Measurements from ENCODE around the gene PROC. TPM values are rescaled to one million over a fixed set of nuclear protein-coding genes. Genes with fewer than 3 reads are reported as not detected.

PROC gene
- total RNA-seq, 1 donor from 2014 or later = under 0.01 TPM

DNA sequence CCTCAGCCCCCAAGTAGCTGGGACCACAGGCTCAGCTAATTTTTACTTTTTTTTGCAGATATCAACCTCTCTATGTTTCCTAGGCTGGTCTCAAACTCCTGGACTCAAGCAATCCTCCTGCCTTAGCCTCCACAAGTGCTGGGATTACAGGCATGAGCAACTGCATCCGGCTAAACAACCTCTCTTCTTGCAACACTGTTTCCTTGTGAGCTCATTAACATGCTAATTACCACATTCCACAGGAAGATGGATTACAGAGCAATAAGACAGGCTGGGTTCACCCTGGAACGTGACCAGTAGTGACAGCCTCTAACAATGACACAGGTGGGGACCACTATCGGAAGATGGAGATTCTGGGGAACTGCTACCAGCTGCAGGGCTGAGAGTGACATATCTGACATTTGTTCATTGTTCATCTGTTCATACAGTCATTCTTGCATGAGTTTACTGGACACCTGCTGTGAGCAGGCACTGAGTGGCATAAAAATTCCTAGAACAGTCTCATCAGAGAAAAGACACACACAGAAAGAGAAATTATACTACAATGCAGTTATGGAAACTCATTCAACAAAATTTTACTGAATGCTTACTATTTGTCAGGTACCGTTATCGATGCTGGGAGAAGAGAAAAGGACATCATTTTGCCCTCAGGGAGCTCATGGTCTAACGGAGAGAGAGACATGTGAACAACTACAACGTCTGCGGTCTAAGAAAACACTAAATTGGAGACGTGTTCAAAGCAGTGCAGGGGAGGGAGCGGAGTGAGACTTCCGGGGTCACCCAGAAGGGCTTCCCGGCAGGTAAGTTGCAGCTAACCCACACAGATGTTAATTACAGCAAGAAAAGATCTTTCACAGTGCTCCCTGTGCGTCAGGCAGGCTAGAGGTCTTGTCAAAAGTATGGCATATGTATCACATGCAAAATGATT is 37.6 kb downstream of the PROC start:
- DNase-seq (ENCODE audit: low read depth in 2 of 2) = no peak

DNA sequence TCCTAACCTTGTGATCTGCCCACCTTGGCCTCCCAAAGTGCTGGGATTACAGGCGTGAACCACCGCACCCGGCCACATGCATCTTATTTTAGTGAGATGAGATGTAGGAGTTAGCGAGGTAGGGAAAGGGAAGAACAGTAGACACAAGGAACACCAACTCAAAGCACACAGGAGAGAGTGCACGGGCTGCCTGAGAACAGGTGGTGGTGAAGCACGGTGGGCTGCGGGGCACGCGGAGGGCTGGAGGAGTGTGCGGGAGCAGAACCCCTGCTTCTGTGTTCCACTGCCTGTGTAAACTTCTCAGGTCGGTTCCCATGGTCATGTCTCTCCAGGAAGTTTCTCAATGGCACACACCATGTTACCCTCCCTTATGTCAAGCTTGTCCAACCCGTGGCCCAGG is 38.7 kb downstream of the PROC start:
- no peak for DNase-seq (ENCODE audit: low read depth in 2 of 2)

DNA sequence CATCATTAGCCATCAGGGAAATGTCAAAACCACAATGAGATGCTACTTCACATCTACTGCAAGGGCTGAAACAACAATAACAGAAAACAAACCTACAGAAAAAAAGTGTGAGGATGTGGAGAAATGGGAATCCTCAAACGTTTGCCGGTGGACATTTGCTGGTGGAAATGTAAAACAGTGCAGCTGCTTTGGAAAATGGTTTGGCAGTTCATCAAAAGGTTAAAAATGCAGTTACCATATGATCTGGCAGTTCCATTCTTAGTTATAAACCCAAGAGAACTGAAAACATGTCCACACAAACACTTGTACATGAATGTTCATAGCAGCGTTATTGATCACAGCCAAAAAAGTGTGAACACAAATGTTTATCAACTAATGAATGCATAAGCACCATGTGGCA is 44.2 kb downstream of the PROC start:
- DNase-seq (ENCODE audit: low read depth in 2 of 2) = no peak

DNA sequence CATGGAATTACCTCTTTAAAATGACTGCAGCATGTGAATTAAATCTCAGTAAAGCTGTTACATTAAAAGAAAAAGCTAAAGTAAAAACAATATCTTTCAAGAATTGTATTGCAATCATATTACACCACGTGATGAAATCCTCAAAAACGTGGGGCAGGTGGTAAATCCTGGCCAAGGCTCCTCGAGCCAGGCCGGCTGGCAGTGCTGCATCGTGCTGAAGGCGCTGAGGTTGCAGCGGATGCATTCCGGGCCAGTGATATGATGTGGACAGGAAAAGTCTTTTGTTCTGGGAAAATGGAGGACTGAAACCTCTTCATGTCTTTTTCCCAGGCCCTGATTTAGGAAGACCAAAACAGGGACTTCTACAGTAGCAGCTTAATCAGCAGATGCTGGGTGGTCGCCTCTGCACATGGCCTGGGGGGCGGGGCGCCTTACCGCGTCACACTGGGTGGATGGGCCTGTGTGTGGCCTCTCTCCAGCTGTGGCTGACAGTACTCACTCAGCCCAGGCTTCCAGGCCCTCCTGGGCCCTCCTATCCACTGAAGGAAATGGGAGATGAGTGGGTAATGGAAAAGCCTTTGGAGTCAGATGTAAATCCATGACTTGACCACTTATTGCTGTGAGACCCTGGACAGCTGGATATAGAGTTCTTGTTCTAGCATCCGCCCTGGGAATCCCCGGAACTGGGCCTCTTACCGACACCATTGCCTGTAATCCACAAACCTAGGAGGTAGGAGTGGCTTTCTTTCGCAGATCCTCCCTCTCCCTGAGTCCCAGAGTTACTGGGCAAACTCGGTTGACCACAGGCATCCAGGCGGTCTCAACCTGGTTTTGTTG is 45.1 kb downstream of the PROC start:
- no peak for DNase-seq (ENCODE audit: low read depth in 2 of 2)

DNA sequence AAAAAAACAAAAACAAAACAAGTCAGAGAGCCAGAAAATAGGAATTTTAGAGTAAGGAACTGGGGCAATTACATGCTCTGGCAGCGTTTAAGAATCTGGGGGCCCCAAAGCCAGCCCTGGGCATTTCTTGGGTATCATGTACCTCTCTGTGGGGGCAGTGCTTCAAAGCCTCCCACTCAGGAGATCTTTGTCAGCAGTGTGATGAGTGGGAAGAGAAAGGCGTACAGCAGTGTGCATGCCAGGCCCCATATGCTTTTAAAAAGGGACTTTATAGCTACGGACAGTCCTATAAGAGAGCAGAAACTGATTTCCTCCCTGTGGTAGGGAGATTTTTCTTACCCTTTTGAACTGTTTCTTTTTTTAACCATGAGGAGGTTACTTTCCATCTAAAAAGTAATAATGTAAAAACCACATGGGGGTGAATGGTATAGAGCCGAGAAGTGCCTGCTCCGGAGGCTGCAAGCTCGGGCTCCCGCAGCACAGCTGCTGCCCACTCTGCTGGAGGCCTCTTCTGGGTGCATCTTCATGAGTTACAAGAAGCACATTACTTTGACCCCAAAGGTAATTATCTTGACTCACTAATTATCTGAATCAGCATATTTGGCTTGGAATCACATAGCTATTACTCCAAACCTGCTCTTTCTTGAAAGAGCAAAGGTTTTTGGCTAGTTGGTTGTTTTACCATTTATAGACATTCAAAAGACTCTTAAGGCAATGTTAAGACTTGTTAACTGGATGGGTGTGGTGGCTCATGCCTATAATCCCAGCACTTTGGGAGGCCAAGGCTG is 46.4 kb downstream of the PROC start:
- DNase-seq (ENCODE audit: low read depth in 2 of 2) = no peak

DNA sequence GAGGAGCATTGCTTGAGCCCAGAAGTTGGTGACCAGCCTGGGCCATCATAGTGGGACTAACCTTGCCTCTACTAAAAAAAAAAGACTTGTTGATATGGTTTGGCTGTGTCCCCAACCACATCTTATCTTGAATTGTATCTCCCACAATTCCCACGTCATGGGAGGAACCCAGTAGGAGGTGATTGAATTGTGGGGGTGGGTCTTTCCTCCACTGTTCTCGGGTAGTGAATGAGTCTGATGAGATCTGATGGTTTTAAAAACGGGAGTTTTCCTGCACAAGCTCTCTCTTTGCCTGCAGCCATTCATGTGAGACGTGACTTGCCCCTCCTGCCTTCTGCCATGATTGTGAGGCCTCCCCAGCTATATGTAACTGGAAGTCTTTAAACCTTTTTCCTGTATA is 47.0 kb downstream of the PROC start:
- no peak for DNase-seq (ENCODE audit: low read depth in 2 of 2)

DNA sequence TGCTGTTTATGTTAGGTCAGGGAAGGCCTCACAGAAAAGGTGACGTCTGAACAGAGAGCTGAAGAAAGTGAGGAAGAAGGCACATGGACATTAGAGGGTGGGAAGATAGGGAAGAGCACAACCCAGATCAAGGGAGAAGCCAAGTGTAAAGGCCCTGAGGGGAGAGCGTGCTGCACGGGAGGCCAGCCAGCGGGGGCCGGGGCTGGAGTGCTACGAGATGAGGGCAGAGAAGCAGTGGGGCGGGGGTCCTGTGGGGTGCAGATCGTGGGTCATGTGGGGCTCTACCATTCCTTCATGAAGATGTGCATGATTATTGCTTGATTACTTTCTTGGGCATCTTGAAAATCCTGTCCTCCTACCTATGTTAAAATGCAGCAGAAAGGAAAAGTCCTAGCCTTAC is 50.8 kb downstream of the PROC start:
- DNase-seq (ENCODE audit: low read depth in 2 of 2) = no peak

DNA sequence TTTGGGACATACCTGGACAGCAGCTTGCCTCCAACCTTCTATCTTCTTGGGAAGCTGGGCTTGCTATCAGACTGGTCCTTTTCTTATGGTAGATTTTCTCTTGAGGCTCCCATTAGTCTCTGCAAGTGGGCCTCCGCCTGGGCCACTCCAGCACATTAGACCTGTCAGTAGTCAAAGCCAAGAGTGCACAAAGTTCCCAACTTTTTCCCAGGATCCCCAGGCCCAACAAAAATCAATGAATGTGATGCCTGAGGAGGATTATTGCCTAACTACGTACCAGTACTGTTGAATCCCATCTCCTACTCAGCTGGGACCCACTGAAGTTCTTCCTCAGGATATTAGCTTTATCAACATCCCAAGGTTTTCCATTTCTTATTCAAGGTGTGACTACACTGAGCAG is 51.7 kb downstream of the PROC start:
- DNase-seq (ENCODE audit: low read depth in 2 of 2) = no peak

DNA sequence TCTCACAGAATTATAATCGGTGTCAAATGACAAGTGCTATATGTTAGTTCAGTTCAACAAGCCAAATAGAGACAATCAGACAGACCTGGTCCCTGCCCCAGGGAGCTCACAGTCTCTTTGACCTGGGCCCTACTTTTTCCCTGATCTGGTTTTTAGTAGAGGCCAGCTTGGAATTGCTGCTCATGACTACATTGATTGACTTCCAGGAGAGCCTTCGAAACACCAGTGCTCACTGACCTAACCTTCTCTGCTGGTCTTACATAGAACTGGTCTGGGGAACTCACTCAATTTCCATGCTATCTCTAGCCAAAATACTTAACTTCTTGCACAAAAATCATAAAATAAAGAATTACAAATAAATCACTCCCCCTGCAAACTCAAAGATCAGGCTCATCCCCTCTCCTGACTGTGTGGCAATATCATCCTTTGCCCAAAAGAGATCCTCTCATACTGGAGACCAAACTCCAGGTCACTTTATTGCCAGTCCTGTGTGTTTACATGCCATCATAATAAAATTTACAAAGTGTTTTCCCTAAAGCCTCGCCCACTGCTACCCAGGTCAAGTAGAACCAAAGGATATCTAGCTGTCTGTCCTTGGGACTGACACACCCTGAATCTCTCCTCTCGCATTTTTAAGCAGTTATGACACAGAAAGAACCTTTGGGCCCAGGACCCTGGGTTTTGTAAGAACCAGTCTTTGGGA is 53.2 kb downstream of the PROC start:
- DNase-seq (ENCODE audit: low read depth in 2 of 2) = no peak

DNA sequence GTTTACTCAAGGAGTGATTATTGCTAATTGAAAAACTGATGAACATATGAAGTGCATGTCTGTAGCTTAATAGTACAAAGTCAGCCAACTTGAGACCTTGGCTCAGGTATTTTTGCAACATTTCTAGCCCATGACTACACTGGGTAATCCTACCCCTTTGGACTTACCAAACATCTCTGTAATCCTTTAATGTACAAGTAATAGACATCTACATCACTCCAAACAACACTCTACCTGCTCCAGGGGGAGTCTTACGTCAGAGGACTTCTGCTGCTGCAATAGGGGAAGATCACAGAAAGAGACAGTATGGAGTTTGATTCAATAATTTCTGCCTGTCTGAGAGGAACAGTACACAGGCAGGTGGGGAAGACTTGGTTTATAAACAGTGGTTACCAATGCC is 54.0 kb downstream of the PROC start:
- no peak for DNase-seq (ENCODE audit: low read depth in 2 of 2)

DNA sequence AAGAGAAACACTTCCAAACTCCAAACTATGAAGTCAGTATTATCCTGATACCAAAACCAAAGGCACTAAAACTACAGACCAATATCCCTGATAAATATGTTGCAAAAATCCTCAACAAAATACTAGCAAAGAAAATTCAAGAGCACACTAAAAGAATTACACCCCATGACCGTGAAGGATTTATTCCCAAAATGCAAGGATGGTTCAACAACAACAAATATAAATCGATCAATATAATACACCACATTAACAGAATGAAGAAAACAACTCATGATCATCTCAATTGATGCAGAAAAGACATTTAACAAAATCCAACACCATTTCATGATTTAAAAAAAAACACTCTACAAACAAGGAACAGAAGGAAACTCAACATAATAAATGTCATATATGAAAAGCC is 57.6 kb downstream of the PROC start:
- DNase-seq (ENCODE audit: low read depth in 2 of 2) = no peak

Other genes starting within 250 kb of the PROC start
- gene CYP27C1, start 198.1 kb upstream of the PROC start, total RNA-seq = not detected in 2 replicates
- 23.1 and 28.8 TPM in 2 replicates for gene ERCC3, start 124.3 kb upstream of the PROC start, total RNA-seq
- gene MAP3K2, start 30.5 kb upstream of the PROC start, total RNA-seq = 11.8 and 19.8 TPM in 2 replicates
- 20.9 and 32.1 TPM in 2 replicates for gene IWS1, start 108.1 kb downstream of the PROC start, total RNA-seq
- gene MYO7B, start 117.3 kb downstream of the PROC start, total RNA-seq = under 0.01 TPM in 2 replicates
- not detected in 2 replicates for gene GPR17, start 227.7 kb downstream of the PROC start, total RNA-seq